NCI-H2107 (cell line): Measurements from ENCODE around the gene LIPC.

Source experiments
- DNase-seq: peaks from one replicate; lab custom pipeline; 2025; lab: John Stamatoyannopoulos, UW

The LIPC gene

DNA sequence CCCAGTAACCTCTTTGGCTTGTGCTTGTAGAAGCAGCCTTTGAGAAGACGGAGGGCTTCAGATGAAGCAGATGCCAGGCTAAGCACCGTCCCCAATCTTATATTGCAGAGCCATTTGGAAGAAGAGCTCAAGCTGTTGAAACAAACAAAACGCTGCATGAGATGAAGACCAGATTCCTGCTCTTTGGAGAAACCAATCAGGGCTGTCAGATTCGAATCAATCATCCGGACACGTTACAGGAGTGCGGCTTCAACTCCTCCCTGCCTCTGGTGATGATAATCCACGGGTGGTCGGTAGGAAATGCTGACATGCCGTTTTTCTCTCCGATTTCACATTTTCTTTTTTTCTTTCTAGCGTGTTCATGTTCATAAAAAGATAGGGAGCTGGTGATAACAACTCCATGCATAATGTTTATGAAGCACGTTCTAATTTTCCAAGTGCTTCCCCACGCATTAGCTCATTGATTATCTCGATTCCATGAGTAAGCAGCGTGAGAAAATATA, 106.5 kb downstream of the LIPC start:
- DNase-seq, result no peak

DNA sequence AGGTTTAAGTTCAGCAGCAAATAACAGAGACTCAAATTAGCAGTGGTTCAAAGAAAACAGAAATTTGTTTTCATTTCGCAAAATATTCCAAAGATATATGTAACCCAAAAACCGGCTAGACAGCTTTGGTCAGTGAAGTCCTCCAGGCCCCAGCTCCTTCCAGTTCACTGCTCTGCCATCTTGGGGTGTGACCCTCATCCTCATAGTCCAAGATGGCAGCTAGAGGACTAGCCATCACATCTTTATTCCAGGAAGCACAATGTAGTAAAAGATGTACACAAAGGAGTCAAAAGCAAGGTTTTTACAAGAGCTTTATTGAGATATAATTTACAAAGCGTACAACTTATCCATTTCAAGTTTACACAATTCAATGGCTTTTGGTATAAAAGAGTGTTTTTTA, 107.1 kb downstream of the LIPC start:
- no peak for DNase-seq

DNA sequence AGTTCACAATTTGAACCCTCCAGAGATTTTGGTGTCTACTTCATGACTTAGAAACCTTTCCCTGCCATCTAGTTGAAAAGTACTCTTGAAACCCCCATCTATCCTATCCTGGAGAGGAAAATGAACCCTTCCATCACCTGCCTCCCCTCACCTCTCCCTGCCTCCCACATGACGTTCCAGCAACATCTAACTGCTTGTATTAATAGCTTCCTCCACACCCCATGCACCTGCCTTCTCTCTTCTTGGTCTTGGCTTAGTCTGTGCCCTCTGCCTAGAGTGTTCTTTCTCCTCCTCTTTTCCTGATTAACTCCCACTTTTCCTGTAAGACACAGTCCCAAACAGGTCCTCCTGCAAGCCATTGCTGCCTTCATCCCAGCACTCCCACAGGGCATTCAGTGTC, 107.8 kb downstream of the LIPC start:
- DNase-seq, result no peak

DNA sequence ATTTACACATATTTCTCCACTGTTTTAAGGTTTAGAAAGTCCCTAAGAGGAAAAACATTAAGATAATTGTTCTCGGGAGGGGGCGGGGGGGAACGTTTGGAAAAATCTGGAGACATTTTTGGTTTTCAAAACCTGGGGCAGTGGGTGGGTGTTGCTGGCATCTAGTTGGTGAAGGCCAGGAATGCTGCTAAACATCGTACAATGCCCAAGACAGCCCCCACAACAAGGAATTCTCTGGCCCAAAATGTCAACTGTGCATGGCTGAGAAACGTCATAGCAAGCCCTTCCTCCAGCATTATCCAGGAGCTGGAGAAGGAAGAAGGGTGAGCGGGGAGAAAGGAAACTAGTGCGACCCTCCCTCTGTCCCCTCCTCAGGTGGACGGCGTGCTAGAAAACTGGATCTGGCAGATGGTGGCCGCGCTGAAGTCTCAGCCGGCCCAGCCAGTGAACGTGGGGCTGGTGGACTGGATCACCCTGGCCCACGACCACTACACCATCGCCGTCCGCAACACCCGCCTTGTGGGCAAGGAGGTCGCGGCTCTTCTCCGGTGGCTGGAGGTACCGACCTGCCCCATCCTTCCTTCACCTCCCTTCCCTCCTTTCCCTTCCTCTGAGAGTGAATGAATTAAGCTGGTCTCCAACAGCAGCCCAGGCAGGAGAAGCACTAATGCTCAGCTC, 109.8 kb downstream of the LIPC start:
- DNase-seq, result no peak

DNA sequence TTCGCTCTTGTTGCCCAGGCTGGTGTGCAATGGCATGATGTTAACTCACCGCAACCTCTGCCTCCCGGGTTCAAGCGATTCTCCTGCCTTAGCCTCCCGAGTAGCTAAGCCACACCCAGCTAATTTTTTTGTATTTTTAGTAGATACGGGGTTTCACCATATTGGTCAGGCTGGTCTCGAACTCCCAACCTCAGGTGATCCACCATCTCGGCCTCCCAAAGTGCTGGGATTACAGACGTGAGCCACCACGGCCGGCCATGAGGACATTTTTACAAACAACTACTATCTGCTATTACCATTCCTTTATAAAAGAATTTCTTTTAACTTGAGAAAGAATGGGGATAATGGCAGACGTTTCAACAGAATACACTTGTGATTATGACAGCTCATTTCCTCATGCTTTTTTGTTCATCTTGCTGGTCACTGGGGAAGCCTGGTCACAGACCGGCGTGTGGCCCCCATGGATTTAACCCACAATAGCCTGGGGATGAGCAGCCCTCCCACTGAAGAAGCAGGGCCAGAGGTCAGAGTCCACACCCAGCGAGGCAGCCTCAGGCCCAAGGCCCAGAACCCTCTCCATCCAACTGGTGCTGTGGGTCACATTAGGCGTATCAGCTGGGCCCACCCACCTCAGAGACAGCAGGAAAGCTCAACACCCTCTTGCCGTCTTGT, 112.0 kb downstream of the LIPC start:
- no peak for DNase-seq

DNA sequence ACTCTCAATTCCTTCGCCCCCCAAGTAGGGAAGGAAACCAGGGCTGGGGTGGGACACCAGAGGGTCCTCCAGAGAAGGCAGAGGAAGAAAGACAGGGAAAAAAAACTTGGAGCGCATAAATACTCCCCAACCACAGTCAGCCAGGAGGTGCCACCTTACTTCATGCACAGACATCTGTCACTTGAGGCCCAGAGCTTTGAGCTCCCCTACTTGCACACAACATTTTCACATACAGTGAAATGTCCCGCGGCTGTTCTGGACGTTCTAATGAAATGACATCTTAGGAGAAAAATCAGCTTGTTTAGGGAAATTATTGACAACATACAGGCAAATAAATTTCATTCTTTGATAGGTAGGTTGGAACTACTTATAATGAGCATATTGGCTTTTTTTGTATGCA, 113.0 kb downstream of the LIPC start:
- DNase-seq, result no peak

DNA sequence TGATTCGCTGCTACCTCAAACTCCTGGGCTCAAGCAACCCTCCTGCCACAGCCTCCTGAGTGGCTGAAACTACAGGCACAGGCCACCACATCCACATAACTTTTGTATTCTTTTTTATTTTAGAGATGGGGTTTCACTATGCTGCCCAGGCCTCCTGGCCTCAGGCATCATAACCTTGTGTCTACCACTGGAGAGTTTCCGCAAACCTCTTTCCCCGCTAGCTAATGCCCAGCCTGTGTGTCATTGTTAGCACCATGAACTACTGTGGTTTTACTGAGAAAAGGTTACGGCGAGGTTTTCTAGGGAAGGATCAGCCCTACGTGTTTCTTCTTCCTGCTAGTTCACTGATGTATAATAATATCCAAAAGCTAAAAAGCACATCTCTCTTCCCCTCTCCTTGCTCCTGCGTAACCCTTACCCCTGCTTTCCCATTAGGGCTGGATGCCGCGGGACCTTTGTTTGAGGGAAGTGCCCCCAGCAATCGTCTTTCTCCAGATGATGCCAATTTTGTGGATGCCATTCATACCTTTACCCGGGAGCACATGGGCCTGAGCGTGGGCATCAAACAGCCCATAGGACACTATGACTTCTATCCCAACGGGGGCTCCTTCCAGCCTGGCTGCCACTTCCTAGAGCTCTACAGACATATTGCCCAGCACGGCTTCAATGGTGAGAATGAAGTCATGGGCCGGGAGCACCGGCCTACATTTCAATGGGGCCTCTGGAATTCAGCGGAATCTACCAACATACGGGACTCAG, 113.7 kb downstream of the LIPC start:
- DNase-seq, result no peak

DNA sequence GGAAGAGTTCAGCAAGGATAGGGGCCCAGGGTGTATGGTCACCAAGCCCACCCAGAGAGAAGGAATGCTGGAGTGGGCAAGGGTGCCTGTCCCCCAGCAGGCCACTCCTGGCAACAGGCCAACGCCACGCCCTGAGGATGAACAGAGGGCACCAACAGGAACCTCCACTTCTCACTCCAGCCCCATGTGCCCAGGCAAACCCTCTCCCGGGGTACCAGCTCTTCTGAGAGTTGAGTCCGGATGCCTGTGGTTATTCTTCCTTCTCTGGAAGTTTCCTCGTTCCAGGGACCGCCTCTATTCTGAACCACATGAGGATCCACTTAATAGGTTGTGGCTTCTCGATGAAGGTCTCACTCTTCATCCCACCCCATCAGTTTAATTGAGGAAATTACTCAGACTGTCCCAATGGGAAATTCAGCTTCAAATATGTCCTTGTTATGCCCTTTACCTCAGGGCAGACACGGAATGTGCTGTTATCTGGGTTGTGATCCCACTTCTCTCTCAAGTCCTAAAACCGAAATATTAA, 114.3 kb downstream of the LIPC start:
- DNase-seq, result no peak

DNA sequence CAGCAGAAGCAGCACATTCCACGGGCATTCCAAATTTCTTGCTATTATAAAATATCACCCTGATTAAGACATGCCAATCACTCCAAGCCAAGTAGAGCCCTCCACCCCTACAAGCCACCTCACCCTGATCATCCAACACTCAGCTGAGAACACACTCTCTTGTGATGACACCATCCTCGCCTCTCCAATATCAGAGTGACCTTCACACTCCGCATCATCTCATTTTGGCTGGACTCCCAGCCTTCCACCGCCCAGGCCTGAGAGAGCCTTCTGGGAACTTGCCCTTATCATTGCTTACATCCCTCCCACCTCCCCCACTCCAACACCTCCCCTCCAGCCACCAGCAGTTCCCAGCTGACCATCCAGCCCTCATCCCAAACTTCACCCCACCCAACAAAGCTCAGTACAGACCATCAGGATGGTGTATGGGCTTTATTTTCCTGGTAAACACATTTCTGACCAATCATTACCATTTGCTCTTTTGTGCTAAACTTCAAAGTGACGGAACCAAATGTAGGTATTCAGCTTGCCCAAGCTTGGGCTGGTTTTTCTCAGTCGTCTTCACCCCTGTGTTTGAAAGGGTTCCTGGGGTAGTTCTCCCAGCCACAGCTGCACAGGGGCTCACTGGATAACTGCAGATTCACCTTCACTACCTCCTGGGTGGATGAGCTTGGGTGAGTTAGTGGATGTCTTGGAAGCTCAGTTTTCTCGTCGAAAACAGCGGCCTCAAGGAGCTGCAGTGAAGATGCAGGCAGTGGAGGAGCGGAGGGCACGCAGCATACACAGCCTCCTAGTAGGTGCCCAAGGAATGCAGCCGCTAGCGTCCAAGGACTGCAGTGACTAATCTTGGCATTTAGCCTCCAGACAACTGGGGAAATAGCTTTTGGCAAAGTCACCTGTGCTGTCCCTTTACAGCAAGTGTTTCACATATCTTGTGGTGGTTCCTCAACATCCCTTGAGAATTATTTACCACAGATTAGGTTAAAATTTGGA, 115.1 kb downstream of the LIPC start:
- DNase-seq, result no peak

DNA sequence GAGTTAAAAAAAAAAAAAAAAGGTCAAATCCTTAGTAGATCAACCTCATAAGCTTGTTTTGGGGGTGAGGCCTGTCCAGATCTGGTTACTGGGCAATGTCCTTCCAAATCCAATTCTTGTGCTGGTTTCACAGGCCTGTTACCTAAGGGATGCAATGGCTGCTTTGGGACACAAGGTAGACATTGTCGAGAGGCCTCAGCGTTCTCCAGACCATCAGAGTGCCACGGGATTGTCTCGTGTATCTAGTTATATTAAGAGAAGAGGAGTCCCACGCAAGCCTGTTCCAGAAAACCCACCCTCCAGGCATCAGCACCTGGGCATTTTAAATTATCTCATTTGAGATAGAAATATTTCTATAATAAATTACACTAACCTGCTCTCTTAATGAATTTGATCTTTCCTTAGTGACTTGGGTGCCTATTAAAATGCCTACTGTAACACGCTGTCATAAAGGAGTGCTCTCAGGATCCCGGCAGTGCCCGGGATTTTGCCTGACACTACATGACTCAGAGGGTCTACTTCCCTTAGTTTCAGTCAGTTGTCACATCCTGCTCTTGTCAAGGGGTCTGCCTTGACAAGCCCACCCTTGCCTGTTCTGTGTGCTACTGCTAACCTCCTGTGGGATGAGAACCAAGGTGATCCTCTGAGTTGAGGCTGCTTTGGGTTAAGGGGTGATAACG, 116.0 kb downstream of the LIPC start:
- DNase-seq, result no peak

DNA sequence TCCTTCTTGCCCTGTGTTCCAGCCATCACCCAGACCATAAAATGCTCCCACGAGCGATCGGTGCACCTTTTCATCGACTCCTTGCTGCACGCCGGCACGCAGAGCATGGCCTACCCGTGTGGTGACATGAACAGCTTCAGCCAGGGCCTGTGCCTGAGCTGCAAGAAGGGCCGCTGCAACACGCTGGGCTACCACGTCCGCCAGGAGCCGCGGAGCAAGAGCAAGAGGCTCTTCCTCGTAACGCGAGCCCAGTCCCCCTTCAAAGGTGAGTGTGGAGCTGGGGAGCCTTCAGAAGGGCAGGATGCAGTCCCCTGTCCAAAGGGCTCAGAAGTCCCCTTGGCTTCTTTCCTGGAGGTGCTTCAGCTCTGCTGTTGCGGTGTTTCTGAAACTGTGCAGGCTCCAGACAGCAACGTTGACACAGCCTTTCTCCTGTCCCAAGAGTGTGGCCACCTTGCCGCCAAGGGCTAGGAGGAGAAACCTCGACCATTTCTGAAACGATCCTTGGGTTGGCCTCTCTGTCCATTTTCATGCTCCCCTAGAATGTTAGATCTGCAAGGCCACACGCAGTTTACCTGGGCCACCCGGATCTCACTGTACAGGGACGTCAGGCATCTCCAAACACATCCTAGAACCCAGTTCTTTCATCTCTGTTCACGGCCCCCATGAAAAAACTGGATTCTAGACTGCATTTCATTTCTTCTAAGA, 116.7 kb downstream of the LIPC start:
- DNase-seq, result no peak

DNA sequence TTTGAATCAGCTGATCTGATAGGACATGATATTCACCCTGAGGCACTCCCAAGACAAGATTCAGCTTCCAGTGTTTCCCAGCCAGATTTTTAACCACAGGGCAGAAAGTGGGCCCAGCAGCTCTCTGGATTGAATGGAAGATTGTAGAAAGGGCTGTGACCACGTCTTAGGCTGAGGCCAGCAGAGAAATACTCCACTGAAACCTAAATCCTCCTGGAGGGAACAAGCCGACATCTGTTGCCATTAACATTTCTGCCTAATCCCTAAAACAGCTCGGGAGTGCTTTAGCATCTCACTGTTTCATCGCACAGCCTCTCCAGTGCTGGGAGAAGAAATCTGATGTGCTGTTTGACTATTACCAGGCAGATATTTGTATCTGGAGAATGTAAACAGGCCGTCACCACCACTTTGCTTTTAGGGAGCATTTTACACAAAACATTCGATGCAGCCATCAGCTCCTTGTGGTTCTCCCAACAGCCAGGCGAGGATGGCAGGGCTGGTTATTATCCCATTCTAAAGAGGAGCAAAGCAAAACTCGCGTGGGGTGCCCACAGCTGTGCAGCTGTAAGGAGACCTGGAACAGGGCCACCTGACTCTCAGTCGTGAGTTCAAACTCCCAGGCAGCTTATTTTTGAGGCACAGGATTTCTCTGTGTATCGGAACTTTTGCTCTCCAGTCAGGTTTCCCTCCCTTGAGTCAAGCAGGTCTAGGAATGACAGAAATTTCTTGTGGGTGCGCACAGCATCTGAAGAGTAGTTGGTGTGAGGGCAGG, 117.4 kb downstream of the LIPC start:
- DNase-seq, result no peak

DNA sequence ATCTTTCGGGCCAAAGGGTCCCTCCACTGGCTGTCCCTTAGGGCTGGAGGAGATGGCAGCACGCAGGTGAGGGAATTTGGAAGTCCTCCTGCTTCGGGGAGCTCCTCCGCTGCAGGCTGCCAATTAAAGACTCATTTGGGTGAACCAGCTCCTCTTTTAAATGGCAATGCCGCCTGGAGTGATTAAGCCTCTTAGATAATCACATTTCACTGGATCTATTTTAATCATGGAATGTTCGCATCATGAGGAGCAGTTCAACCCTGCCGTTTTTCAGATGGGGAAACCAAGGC, 117.9 kb downstream of the LIPC start:
- no peak for DNase-seq

DNA sequence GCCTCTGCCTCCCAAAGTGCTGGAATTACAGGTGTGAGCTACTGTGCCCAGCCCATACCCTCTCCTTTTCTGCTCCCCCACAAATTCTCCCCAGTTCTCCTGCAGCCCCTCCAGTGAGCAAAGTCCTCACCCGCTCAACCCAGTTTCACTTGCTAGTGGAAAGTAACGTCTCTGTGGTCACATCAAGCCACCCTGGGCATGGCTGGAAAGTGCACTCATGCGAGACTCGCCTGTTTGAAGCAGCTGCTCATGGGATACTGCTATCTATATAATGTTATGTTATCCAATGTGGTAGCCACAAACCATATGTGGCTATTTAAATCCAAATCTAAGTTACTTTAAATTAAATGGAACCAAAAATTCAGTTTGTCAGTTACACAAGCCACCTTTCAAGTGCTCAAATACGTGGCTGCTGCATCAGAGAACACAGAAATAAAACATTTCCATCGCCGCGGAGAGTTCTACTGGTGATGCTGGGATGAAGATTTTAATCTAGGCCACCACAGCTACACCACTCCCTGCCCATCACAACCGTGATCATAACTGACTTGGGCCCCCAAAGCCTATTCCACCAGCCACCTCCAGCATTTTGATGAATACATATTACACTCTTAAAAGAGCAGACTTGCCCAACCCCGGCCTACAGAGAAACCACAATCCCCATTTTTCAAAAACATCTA, 119.4 kb downstream of the LIPC start:
- no peak for DNase-seq

DNA sequence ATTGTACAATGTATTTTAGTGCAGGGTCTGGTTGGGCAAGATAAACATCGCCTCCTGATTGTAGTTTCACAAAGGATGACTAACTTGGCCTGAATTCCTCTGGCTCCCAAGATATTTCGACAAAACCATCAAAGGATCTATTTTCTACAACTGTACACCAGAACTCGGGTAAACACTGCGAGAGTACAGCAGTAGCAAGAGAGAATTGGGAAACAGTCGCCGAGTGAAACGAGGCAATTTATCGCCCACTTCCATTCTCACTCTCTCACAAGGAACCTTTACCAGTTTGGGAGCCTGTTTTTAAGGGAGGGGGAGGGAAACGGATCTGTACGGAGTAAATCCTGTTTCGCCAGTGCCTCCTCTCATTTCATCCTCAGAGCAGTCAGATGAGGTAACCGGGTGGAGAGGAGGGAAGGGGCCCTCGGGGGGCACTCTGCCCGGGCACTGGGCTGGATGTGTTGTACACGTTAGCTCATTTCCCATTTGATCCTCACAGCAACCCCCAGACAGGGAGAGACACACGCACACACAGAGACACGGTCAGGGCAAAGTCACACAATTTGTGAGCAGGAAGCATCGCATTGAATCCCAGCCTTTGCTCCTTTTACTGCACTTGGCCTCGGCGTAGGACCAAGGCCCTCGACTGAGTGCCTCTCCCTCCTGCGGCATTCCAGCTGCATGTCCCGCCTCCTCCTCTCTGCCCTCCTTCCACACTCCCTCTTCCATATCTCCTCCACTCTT, 120.1 kb downstream of the LIPC start:
- no peak for DNase-seq

DNA sequence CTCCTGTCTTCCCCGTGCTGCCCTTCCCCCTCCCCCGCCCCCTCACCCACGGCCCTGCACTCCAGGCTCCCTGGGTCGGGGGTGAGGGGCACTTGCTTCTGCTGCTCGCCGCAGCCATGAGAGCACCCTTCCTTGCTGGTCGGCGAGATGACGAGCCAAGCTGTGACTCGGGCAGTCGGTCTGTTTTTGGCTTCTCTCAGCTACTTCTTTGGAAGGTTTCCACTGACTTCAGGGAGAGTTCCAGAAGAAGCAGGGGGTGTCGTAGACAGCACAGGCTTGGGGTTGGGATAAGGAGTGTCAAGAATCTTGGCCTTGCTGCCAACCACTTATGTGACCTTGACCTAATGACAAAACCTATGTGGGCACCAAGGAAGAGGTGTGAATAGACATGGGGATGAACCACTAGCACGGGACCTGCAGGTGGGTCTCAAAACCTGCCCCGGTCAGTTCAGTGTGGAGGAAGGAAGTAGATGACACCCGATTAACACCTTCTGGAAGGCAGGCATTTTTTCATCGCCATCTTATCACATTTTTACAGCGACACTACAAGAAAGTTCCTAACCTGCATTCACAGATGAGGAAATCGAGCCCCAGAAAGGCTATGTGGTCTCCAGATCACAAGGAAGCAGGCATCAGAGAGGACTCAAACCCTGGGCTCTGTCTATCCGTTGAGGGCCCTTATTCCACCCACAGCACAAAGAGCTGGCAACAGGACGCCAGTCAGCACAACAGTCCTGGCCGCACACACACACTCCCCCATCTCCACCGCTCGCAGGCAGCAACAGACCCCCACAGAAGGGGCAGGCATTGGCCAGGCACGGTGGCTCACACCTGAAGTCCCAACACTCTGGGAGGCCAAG, 120.9 kb downstream of the LIPC start:
- no peak for DNase-seq

DNA sequence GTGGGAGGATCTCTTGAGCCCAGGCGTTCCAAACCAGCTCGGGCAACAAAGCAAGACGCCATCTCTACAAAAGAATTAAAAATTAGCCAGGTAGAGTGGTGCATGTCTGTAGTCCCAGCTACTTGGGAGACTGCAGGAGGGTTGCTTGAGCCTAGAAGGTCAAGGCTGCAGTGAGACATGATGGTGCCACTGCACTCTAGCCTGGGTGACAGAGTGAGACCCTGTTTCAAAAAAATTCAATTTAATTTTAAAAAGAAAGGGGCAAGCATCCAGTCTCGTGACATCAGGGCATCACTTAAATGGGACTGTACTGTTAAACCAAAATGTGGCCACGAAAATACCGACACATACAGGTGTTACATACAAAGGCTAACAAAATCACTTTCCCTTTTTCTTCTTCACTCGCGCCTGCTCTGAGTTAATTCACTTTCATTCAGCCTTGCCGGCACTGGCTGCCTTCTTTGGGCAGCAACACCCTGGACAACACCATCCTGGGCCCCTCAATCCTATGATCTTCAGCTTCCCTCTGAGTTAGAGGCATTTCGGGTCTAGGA, 121.7 kb downstream of the LIPC start:
- DNase-seq, result no peak
